ENCODE measurements around the gene CTXND1.

CTXND1 gene

DNA sequence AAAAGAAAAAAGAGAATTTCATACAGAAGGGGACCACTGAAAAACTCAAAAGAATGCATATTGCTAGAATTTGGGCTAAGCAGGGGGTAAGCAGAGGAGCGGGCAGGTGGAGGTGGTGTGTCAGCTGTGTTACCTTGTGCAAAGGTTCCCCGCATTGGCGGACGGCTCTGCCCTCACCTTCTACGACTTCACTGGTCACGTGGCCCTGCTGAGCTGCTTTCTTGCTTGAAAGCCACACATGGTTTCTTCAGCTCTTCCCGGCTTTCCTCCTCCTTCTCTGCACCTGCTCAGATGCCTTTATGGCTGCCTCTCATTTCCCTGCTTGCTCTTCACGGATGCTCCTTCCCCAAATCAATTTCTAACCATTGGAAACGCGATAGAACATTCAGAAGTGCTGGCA, 68.7 kb downstream of the CTXND1 start:
- no peak for DNase-seq (ENCODE audit: low read depth in 2 of 2)

- no peak for DNase-seq (ENCODE audit: low read depth in 2 of 2)
Observed at GRCh38 chr15:80182611-80183261, 69.3 kb downstream of the CTXND1 start.

- DNase-seq (ENCODE audit: low read depth in 2 of 2), result no peak
Observed at GRCh38 chr15:80180986-80181385, 71.0 kb downstream of the CTXND1 start.

DNA sequence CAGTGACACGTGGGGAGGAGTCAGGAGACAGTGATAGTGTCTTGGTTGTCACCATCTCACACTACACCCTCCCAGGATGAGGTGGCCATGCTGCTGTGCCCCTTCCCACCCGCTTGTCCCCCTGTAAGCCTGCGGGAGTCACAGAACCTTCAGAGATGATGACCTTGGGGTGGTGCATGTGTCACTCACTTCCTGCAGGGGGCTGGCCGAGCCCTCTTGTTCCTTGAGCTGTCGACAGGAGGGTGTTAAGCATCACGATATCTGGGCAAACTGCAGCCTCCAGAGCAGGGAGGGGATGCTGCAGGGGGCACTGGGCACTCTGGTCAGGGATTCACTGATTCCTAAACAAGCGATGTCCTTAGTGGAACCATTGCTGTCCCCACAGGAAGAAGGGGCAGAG, 71.5 kb downstream of the CTXND1 start:
- DNase-seq (ENCODE audit: low read depth in 2 of 2), result no peak

- DNase-seq (ENCODE audit: low read depth in 2 of 2), result no peak
Observed at GRCh38 chr15:80179935-80180334, 72.1 kb downstream of the CTXND1 start.

- no peak for DNase-seq (ENCODE audit: low read depth in 2 of 2)
Observed at GRCh38 chr15:80179025-80179759, 72.8 kb downstream of the CTXND1 start.

DNA sequence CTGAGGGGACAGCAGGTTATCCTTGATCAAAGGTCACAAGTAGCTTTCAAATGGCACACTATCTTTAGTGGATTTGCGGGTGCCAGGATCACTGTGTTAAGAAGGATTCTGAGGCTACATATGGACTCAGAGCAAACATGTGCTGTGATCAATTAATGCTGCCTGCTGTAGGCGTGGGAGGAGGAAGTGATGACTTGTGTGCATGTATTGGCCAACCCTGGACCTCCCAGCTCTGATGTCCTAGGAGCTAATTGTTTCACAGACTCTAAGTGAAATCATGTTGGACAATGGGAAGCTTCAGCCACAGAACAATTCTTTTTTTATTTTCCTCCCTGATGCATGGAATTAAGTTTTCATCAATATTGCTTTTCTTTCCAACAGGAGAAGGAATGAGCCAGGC, 74.9 kb downstream of the CTXND1 start:
- DNase-seq (ENCODE audit: low read depth in 2 of 2), result no peak

DNA sequence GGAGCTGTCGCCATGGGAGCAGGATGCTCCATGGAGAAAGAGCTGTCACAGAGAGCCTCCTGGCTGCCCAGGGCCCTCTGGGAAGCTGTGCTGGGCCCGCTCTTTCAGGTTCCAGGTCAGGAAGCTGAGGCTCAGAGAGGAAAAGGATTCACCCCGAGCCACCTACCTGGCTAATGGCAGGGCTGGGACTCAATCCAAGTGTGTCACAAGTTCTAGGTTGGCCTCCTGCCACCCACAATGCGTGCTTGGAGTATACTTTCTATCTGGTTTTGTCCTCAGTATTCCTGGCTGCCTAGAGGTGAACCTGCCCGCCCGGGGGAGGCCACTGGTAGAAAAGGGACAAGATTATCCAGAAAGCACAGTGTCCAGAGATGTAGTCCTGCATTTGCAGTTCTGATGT, 75.6 kb downstream of the CTXND1 start:
- no peak for DNase-seq (ENCODE audit: low read depth in 2 of 2)

- no peak for DNase-seq (ENCODE audit: low read depth in 2 of 2)
Observed at GRCh38 chr15:80175436-80175835, 76.6 kb downstream of the CTXND1 start.

DNA sequence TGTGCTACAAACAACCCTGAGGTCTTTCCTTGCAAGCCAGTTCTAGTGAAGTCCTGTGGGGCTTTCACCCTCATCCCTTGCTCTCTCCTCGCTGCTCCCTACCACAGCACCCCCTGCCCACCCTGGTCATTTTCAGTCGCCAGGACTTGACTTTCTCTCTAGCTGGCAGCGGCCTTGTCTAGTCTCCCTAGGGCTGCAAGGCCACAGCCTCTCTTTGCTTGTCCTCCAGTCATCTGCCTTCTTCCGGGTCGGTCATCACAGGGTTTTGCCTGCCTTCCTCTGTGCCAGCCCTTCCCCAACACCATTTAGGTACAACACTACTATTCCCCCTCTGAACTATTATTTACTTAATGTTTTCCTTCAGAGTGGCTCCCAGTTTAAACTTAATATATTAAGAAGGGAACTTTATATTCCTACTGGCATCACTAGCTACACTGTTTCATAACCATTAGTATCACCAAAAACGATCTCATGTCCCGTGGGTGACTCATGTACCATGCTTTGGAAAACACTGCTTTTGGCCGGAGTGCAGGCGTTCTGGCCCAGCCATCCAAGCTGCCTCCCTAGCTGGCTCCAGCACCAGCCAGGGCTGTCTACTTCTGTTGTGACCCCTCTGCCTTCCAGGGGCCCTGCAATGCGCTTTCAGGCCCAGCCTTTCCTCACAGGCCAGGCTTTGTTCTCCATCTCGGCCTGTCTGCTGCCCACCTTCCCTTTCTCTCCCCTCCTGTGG, 77.8 kb downstream of the CTXND1 start:
- DNase-seq (ENCODE audit: low read depth in 2 of 2), result no peak

GRCh38 chr15:80173022-80173759, 78.8 kb downstream of the CTXND1 start:
- DNase-seq (ENCODE audit: low read depth in 2 of 2), result peak; percentile 34 to 64

- no peak for DNase-seq (ENCODE audit: low read depth in 2 of 2)
Observed at GRCh38 chr15:80172401-80172800, 79.6 kb downstream of the CTXND1 start.

GRCh38 chr15:80171787-80172186, 80.2 kb downstream of the CTXND1 start:
- DNase-seq (ENCODE audit: low read depth in 2 of 2), result no peak

DNA sequence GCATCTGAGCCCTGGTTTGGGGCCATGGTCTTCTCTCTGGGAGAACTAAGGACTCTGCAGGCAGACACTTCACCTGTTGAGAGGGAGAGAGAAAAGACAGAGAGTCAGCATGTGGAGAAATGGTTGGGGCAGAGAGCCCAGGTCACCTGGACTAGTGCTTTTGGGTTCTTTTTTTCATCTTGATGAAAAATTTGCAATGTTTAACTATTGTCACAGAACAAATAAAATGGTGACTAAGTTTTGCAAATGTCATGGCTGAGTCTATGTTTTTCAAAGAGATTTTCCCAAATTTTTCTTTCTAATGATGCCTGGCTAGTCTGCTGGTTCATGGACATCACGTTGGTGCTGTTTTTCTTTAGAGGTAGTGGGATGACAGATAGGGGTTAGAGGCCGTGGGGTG, 81.4 kb downstream of the CTXND1 start:
- DNase-seq (ENCODE audit: low read depth in 2 of 2), result no peak

DNA sequence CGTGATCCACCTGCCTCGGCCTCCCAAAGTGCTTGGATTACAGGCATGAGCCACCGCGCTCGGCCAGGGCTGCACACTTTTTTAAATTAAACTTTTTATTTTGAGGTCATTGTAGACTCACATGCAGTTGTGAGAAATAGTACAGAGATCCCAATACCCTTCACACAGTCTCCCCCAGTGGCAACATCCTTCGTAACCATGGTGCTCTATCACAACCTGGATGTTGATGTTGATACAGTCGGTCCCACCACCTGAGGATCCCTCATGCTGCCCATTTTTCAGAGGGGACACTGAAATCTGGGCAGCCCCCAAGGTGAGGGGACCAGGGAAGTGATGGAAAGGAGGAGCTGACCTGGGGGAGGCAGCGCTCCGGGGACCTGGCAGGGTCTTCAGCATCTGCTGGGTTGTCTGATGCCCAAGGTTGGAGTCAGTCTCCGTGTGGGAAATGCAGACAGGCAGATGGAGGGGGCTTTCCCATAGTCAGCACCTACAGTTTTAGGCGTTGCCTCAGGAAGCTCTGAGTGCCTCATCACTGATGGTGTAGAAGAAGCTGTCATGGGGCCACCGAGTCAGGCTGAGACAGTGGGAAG, 82.2 kb downstream of the CTXND1 start:
- no peak for DNase-seq (ENCODE audit: low read depth in 2 of 2)

GRCh38 chr15:80168421-80168820, 83.6 kb downstream of the CTXND1 start:
- no peak for DNase-seq (ENCODE audit: low read depth in 2 of 2)

- no peak for DNase-seq (ENCODE audit: low read depth in 2 of 2)
Observed at GRCh38 chr15:80167936-80168335, 84.1 kb downstream of the CTXND1 start.

DNA sequence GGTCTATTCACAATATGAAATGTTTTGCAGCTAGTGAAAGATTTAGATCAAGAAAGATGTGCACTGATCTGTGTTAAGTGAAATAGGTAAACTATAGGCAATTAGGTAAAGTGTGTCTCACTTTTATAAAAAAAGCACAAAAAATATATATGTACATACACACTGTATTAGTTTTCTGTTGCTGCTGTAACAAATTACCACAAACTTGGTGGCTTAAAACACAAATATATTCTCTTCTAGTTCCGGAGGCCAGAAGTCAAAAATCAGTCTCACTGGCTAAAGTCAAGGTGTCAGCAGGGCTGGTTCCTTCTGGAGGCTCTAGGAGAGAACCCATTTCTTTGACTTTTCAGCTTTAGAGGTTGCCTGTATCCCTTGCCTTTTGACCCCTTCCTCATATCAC, 88.1 kb downstream of the CTXND1 start:
- no peak for DNase-seq (ENCODE audit: low read depth in 2 of 2)

GRCh38 chr15:80163217-80163616, 88.8 kb downstream of the CTXND1 start:
- no peak for DNase-seq (ENCODE audit: low read depth in 2 of 2)

- DNase-seq (ENCODE audit: low read depth in 2 of 2), result no peak
Observed at GRCh38 chr15:80162059-80162554, 89.9 kb downstream of the CTXND1 start.

- DNase-seq (ENCODE audit: low read depth in 2 of 2), result no peak
Observed at GRCh38 chr15:80161468-80162016, 90.5 kb downstream of the CTXND1 start.

Data from stimulated activated CD4-positive, alpha-beta T cell treated with anti-CD3 and anti-CD28 coated beads, Interleukin-15, amount 100 ng/mL, for 48 hours (primary cell).